HG03558 (cell line): Measurements from ENCODE around the gene IFNG.
"Not testable (repeated sequence)": the region's sequence is repeated elsewhere in the genome, so short reads cannot be mapped to it uniquely, and the experiment has no call there.

Experiments
- ATAC-seq: cut with Tn5 transposase; IDR thresholded peaks from one replicate; pipeline ENCODE4 v1.9.1; 2021; ENCODE audit warnings: moderate number of reproducible peaks; ENCODE audit not compliant: unreplicated experiment; ENCODE audit errors: extremely low read depth

The IFNG gene

DNA sequence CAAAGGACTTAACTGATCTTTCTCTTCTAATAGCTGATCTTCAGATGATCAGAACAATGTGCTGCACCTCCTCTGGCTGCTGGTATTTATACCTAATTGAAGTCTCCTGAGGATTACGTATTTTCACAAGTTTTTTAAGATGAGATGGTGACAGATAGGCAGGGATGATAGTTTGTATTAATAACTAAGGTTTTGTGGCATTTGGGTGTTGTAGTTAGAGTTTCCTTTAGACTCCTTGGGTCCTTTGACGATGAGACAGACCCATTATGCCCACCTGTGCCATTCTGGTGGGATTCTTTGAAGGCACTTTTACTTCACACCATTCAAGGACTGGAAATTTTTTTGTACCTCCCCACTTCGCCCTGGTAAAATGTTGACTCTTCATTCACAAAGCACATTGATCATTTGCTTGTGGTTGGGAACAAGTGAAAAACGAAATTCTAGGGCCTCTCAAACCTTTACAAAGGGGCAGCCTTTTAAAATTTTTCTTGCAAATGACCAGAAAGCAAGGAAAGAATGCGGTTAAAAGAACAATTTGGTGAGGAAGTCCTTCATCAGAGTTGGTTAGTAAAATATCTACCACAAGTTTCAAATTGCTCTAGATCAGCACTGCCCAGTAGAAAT, at the start of gene IFNG:
Gene IFNG, minus strand, starts transcription at position 60 of the 624 bp plus-strand sequence. CDS start 125 bp downstream, outside the sequence.
- no peak for ATAC-seq

DNA sequence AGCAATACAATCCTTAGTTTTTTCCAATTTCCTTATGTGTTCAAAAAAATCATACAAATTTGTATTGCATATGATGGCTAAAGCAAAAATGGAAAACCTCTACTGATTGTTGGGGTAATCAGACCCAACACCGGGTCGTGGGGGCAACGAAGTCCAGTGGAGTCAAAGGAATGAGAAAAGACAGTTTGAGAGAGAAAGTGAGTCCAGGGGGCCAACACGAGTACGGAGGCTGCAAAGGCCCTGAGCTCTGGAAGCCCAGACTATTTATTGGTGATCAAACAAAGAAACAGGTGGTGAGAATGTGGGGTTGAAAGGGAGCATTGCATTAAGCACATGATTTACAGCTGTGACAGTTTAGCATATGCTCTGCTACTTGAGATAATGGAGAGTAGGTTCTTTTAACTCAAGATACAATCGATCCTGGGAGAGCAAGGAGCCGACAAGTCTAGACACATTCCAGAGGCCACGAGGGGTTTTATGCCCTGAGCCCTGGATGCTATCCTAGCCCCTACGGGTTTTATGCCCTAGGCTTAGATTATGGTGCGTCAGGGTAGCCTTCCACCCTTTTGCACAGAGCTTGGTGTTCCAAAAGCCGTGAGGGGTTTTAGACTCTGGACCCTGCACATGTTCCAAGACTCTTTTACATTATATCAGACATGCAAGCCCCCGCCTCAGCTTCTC, 49.6 kb upstream of the IFNG start:
- not testable (repeated sequence) for ATAC-seq

DNA sequence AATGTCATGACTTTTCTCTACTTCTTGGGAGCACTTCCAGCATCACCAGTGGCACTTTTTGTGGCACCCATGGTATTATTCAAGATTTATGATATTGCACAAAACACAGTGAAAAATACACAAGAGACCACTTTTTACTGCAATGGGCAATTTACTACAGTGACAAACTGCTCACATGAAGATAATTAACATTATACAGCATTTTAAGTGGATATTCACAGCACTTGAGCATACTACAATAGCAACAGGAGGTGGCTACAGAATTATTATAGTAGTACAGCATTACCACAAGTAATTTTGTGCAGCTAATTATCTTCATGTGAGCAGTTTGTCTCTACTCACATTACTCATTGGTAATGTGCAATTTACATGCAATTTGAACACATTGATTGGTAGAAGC, 47.7 kb upstream of the IFNG start:
- no peak for ATAC-seq

DNA sequence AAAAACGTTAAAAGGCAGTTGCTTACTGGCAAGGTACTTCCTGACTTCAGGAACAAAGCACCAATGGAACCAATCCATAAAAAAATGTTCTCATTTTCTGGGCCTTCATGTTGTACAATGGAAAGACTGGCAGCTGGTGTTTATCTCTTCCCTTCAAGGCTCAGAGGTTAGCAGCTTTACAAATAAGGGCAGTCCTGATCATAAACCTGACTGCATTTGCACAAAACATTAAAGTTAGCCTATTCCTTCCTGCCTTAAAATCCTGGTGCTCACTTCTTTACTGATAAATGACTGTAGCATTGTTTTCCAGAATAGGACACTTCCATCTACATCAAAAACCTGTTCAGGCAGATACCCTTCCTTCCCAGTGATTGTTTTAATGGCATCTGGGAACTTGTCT, 46.9 kb upstream of the IFNG start:
- ATAC-seq, result no peak

- ATAC-seq, result no peak
These were observed 43.9 kb upstream of the IFNG start for GRCh38 chr12:68203460-68203875.

GRCh38 chr12:68200854-68201253, 41.3 kb upstream of the IFNG start:
- no peak for ATAC-seq

- ATAC-seq, result no peak
These were observed 39.6 kb upstream of the IFNG start for GRCh38 chr12:68199127-68199526.

- ATAC-seq, result no peak
These were observed 39.1 kb upstream of the IFNG start for GRCh38 chr12:68198507-68199086.

DNA sequence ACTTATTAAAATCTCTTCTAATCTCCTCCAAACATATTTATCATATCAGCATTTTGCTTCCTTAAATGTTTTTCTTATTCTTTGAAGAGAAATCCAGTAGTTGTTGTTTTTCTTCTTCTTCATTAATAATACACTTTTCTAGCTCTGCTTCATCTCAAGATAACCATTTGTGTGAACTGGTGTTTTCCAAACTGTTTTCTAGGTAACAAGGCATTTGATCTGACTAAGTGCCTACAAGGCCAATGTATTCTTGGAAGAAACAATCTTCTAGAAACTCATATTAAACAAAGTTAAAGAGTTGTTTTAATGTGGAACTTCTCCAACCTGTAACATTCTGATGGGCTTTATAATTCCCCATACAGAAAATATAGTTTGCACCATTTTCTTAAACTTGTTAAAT, 30.8 kb upstream of the IFNG start:
- ATAC-seq, result no peak

- ATAC-seq, result no peak
These were observed 30.3 kb upstream of the IFNG start for GRCh38 chr12:68189821-68190242.

DNA sequence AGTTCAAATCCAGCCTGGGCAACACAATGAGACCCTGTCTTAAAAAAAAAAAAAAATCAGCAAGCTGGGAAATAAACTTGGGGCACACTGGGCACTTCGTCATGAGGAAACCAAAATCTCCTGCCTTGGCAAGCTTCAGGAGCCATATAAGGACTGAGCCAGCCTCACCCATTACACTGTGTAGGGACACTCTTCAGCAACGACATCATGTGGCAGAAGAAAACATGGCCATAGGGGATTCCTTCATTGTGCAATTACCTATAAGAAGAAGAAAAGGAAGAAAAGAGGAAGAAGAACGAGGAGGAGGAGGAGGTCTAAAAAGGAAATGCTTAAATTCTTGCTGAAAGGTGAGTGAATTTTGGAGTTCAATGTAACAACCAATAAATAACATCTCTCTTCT, 26.1 kb upstream of the IFNG start:
- no peak for ATAC-seq

- ATAC-seq, result peak; percentile 49
These were observed 21.5 kb upstream of the IFNG start for GRCh38 chr12:68180792-68181744.

DNA sequence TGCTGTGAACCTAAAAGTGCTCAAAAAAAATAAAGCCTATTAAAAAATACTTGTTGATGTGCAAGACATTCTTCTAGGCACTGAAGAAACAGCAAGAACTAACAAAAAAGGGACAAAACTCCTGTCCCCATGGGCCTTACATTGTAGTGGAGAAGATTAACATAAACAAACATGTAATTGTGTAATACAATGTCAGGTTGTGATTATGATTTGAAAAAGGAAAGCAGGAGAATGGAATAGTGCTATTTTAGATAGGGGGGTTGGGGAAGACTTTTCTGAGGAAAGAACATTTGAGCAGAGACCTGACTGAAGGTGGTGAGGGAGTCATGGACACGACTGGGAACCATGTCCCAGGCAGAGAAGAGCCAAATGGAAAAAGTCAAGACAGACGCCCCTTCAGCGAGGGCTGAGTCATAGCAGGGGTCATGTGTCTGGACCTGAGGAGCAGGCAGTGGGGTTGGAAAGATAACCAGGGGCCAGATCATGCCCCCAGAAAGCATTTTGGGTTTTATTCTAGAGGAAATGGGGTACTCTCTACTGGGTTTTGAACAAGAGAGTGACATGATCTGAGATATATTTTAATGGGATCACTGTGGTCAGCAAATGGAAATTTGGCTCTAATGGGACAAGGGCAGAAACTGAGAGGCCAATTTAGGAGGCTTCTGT, 19.4 kb upstream of the IFNG start:
- ATAC-seq, result no peak

DNA sequence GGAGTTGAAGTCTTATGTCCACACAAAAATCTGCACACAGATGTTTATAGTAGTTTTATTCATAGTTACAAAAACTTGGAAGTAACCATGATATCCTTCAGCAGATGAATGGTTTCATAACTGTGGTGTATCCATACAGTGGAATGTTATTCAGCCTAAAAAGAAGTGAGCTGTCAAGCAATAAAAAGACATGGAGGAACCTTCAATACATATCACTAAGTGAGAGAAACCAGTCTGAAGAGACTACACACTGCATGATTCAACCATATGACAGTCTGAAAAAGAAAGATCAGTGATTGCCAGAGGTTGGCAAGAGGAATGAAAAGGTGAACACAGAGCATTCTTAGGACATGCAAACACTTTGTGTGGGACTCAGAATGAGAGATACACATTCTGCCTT, 18.6 kb upstream of the IFNG start:
- no peak for ATAC-seq

GRCh38 chr12:68177562-68177961, 18.0 kb upstream of the IFNG start:
- ATAC-seq, result no peak

- ATAC-seq, result no peak
These were observed 16.7 kb upstream of the IFNG start for GRCh38 chr12:68176257-68176656.

DNA sequence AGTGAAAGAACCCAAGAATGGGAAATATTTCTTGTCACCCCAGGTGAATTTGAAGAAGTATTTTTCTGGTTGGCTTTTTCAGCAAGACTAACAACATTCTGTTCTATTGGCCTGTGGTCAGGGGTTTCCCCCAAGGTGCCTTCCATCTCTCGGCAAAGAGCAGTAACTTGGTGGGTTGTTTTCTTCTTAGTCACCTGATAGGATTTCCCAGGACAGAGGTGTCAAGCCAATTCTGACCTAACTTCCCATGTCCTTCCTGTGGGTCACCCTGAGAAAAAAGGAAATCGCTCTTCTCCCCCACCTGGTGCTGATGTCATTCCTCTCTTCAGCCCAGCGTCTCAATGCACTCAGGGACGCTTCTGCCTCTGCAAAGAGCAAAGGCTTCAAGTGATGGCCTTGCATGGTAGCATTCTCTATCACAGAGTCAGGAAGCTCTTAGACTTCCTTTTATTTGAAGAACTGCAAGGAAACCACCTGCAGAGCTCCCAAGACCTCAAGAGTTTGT, 16.1 kb upstream of the IFNG start:
- peak; percentile 75 for ATAC-seq

GRCh38 chr12:68174761-68175160, 15.2 kb upstream of the IFNG start:
- not testable (repeated sequence) for ATAC-seq

DNA sequence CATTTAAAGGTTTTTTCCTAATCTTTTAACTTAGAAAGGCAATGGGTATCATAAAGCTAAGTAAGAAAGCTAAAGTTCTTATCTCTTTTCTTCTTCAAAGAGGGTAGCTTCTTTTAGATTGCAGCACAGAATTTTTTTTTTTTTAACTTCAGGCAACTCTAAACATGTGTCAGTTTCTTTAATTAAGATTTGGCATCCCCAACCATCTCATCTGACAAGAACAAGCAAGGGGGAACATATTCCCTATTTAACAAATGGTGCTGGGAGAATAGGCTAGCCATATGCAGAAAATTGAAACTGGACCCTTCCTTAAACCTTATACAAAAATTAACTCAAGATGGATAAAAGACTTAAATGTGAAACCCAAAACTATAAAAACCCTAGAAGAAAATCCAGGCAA, 14.3 kb upstream of the IFNG start:
- ATAC-seq, result no peak

- no peak for ATAC-seq
These were observed 11.2 kb upstream of the IFNG start for GRCh38 chr12:68170726-68171125.
